Measurements from ENCODE around the gene SLC28A1. TPM values are rescaled to one million over a fixed set of nuclear protein-coding genes. Genes with fewer than 3 reads are reported as not detected.

The SLC28A1 gene
- total RNA-seq, 1 donor from 2014 or later = not detected

DNA sequence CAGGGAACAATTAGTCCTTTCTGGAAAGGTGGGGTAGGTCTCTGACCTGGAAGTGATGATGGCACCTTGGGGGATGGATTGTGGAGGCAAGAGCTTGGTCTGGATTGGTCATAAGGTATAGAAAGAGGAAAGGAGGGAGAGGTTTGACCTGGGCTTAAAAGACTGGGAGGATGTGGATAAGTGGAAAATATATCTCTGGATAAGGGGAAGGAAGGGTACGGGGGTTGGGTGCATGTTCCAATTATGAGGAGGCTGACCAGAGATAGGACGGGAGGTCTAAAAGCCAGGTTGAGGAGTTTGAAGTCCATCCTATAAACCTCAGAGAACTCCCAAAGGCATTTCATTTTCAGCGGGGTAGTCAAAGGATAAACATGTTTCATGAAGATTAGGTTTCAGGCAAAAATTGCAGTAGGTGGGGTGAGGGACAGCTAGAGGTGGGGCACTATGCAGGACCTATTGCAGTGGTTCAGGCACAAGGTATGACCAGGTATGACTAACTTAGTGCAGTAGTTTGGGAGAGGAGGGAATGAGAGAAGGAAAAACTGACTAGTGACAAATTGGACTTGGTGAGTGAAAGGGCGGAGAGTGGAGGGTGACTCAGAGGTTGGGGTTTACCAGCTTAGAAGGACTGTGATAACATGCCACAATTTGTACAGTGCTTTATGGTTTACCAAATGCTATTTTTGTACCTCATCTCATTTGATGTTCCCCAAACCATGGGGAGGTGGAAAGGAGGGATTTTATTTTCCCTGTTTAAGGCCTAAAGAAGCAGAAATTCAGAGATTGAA is 107.9 kb downstream of the SLC28A1 start:
- DNase-seq (ENCODE audit: low read depth in 2 of 2) = peak; percentile 64 to 71

Other genes starting within 250 kb of the SLC28A1 start
- 16.8 and 17.3 TPM in 2 replicates for gene WDR73, start 230.4 kb upstream of the SLC28A1 start, total RNA-seq
- 4.4 and 4.6 TPM in 2 replicates for gene NMB, start 226.5 kb upstream of the SLC28A1 start, total RNA-seq
- gene SEC11A, start 168.5 kb upstream of the SLC28A1 start, total RNA-seq = 231 and 283 TPM in 2 replicates
- gene ZNF592, start 136.1 kb upstream of the SLC28A1 start, total RNA-seq = 2.8 and 4.8 TPM in 2 replicates
- 22.7 and 45.2 TPM in 2 replicates for gene ALPK3, start 67.3 kb upstream of the SLC28A1 start, total RNA-seq
- gene PDE8A, start 97.2 kb downstream of the SLC28A1 start, total RNA-seq = 48.8 and 77.0 TPM in 2 replicates

Data from lung microvascular endothelial cell (primary cell).